ENCODE data around the gene JADE2.
"Not testable (repeated sequence)": the region's sequence is repeated elsewhere in the genome, so short reads cannot be mapped to it uniquely, and the experiment has no call there.

DNA sequence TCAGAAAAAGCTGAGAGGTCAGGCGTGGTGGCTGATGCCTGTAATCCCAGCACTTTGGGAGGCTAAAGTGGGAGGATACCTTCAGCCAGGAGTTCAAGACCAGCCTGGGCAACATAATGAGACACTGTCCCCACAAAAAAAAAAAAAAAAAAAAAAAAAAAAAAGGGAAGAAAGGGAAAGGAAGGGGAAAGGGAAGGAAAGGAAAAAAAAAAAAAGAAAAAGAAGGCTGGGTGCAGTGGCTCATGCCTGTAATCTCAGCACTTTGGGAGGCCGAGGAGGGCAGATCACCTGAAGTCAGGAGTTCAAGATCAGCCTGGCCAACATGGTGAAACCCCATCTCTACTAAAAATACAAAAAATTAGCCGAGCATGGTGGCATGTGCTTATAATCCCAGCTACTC lies 74.3 kb downstream of the JADE2 start:
- TF ChIP-seq, protein P1, sequence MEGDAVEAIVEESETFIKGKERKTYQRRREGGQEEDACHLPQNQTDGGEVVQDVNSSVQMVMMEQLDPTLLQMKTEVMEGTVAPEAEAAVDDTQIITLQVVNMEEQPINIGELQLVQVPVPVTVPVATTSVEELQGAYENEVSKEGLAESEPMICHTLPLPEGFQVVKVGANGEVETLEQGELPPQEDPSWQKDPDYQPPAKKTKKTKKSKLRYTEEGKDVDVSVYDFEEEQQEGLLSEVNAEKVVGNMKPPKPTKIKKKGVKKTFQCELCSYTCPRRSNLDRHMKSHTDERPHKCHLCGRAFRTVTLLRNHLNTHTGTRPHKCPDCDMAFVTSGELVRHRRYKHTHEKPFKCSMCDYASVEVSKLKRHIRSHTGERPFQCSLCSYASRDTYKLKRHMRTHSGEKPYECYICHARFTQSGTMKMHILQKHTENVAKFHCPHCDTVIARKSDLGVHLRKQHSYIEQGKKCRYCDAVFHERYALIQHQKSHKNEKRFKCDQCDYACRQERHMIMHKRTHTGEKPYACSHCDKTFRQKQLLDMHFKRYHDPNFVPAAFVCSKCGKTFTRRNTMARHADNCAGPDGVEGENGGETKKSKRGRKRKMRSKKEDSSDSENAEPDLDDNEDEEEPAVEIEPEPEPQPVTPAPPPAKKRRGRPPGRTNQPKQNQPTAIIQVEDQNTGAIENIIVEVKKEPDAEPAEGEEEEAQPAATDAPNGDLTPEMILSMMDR (IDR thresholded peaks at IDR 0.05; ENCODE audit: poor library complexity) = not testable (repeated sequence)
- TF ChIP-seq EZH2 (IDR thresholded peaks at IDR 0.05; ENCODE audit: borderline replicate concordance); EZH2phosphoT487 (IDR thresholded peaks at IDR 0.05; ENCODE audit: low read depth, severe bottlenecking, unreplicated experiment): not testable (repeated sequence)
